NCI-H2081 treated with DMSO at 0.1 percent for 48 hours (cell line): ENCODE data around the gene CFAP46.
"Not testable (repeated sequence)": the region's sequence is repeated elsewhere in the genome, so short reads cannot be mapped to it uniquely, and the experiment has no call there.

Experiments
- DNase-seq: peaks from one replicate; lab custom pipeline; 2025; lab: John Stamatoyannopoulos, UW

The CFAP46 gene

DNA sequence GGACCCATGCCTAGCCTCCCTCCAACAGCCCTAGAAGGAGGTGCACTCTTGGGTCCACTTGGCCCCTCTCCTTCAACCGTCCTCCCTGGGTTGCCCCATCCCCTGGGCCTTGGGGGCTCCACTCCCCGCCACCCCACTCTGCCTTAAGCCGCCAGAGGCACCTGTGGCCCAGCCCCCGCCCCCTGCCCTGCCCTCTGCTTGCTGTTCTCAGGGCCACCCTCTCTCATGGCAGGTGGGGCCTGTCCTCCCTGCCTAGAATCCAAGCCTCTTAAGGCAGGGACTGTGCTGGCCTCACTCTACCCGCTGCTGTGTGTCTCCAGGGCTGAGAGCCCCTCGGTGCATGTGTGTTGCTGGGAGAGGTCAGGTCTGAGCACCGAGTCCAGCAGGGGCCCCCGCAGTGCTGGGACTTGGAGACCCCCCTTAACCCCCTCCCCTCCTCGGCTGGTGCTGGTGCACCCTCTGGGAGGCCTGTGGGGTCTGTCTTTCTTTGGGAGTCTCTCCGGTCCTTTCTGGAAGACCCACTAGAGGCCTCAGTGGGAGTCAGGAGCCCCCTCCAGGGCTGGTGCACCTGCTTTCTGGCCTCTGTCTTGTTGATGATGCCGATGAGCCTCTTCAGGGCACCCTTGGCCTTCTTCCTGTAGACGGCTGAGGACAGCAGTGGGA lies 43.8 kb downstream of the CFAP46 start:
- no peak for DNase-seq

DNA sequence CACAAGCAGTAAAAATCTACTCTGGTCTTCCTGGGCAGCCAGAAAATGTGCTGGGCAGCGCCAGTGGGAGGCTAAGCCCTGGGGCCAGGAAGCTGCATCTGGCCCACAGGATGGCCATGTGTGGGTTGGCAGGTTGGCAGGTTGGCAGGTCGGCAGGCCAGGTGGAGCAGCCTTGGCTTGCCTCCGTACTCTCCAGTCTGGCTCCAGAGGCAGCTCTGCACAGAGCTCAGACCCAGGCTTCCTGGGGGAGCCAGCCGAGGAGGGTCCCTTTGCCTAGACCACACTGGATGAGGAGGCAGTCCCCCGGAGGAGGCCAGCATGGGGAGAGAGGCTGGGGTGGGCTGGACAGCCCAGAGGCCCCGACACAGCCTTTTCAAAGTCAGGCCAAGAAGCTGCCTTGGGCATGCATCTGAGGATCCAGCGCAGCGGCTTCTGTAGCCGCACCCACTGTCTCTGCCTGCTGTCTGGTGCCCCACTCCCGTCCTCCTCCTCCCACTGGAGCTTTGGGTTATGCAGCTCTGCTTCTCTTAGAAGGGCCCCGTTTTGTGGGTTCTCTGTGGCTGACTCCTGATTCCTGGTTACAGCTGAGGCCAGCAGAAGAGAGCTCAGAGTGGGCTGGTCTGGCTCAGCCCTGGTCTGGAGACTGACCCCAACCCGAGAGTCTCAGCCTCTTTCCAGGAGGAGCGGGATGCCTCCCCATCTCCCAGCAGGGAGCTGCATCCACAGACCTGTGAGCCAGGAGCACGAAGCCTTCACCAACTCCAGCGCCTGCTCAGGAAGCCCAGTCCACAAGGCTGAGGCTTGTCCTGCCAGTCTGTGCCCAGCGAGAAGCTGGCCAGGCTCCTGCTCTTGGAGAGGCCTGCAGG lies 44.6 kb downstream of the CFAP46 start:
- DNase-seq = no peak

DNA sequence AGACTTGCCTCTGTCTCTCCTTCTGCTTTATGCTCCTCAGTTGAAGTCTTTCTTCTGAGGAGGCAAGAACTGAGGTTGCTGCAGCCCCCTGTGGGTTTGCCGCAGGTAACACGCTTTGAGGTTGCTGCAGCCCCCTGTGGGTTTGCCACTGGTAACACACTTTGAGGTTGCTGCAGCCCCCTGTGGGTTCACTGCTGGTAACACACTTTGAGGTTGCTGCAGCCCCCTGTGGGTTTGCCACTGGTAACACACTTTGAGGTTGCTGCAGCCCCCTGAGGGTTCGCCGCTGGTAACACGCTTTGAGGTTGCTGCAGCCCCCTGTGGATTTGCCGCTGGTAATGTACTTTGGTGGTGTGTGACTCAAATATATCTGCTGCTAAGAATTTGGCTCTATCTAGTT lies 48.6 kb downstream of the CFAP46 start:
- DNase-seq = not testable (repeated sequence)

DNA sequence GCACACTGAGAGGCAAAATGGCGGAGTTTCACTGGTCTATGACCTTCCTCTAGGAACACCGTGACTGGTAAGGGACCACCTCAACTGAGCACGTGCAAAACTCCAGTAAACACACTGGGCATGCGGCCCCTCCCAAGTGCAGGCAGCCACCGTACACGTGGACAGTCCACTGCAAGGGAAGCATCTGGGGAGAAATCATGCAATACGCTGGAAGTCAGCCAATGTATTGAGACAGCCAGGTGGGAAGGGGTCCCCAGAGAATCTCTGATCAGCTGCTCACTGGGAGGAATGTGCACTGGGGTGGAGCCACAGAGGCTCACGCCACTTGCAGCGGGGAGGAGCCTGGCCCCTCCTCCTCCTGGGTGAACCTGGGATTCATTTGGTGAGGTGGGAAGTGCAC lies 49.3 kb downstream of the CFAP46 start:
- no peak for DNase-seq

DNA sequence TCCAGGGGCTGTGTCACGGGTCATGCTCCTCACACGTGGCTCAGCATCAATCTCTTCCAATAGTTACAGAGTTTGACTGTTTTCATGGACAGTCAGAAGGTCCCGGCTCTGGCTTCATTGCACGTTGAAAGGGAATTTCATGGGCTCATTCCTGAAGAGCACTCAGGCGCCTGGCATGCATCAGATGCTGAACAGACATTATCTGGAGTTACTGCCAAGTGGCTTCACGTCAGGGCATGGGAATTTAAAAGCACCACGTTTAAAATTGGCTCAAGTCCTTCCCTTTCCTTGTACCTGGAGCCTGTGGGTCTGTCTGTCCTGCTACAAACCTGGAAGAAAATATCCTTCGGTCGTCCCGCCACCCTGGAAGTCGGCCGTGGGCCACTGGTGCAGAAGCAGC lies 50.4 kb downstream of the CFAP46 start:
- DNase-seq = no peak

DNA sequence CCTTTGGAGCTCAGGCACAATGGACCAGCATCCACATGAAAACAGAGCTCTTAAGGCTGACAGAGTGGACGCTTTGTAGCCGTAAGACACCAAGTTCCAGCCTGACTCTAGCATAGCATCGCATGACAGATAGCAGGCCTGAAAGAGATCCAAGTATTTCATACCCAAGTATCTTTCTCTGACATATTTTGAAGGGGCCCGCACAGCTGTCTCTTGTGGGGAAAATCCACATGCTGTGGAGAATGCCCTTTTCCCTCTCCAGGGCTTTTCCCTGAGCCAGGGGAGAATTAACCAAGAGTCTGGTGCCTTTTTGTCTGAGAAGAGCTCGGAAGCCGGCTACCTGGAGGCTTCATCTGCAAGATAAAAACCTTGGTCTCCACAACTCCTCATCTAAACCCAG lies 51.0 kb downstream of the CFAP46 start:
- DNase-seq = no peak

DNA sequence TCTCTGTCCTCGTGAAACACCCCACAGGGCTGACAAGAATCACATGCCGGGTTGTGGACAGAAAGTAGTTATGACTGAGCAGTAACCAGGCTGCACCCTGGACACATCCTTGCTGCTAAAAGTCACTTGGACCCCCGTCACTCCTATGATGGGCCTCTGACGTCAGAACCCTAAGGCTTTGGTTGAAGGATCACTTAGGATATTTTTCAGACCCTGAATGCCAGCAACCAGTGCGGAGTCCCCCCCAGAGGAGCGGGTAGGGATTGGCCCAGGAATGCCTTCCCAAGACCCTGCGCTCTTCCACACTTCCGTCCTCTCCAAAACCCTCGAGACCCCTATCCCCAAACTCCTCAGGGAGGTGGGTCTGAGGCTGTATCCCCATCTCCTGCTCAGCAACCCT lies 52.1 kb downstream of the CFAP46 start:
- no peak for DNase-seq

DNA sequence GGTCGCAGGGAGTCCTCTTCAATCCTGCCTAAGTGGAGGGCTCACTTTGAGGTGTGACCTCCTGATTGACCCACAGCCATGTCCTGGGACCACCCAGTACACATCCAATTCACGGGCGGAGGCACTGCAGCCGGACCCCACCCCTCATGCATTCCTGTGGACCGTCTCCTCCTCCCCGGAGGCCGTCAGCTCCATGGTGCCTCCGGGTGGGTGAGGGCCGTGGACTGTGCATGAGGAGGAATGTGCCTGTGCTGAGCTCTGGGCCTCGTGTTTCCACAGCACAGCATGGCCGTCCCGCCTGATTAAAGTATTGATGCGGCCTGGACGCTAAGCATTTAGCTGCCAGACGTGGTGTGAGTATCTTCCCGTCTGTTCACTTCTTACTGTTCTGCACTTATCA lies 52.8 kb downstream of the CFAP46 start:
- DNase-seq = no peak

DNA sequence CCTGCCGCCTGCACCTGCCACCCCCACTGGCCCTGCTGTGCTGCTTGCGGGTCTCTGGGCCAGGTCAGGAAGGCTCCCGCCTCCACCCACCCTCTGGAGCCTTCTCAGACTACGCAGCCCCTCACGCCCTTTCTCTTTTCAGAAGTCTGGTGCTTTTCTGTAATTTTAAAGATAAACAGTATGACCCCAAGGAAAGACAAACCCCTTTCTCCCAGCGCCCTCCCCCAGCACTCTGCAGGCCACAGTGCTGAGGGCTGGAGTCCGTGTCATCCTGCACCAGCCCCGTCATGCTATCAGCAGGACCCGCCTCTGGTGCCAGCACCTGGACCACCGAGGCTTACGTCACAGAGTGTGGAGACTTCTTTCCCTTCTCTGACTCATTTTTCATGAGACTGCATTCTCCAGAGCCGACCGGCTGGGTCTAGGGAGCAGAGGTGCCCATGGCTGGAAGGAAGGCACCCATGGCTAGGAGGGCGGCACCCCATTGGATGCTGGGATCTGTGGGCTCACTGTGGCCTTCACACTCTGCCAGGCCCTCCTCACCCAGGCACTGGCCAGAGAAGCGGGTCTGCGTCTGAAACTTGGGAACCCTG lies 53.4 kb downstream of the CFAP46 start:
- no peak for DNase-seq

DNA sequence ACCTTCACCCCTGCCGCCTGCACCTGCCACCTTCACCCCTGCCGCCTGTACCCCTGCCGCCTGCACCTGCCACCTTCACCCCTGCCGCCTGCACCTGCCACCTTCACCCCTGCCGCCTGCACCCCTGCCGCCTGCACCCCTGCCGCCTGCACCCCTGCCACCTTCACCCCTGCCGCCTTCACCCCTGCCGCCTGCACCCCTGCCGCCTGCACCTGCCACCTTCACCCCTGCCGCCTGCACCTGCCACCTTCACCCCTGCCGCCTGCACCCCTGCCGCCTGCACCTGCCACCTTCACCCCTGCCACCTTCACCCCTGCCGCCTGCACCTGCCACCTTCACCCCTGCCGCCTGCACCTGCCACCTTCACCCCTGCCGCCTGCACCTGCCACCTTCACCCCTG lies 53.9 kb downstream of the CFAP46 start:
- DNase-seq = not testable (repeated sequence)

DNA sequence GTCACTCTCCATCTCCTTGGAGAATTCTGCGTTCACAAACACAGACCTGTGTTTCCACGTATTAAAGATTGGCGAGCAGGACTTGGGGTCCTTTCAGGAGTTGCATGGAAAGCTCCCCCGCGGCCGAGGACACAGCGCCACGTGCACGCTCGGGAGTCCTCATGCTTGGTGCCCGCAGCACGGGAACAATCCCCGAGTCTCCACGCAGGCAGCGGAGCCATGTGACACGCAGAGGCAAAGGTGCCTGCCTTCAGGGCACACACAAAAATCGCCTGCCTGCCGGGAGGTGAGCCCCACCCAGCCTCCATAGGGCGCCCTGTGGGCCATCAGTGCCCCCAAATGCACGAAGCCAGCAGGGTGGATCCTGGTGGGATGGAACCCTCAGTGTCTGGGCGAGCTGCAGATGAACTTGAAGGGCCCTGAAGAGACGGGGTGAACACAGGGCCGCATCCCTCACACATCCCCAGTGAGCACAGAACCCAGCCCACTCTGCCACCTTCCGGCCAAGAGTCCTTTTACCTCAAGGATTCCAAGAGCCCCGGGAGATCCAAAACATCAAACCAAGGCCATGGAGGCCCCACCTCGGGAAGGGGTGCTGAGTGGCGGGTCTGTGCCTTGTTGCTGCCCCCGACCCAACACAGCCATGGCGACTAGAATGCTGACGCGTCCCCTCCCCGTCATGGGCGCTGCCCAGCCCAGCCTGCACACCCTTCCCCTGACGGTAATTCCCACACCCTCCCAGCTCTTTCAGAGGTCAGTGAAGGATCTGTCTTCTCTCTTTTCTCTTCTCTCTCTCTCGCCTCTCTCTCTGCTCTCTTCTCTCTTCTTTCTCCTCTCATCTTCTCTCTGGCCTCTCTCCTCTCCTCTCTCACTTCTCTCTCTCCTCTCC lies 55.9 kb downstream of the CFAP46 start:
- DNase-seq = no peak

DNA sequence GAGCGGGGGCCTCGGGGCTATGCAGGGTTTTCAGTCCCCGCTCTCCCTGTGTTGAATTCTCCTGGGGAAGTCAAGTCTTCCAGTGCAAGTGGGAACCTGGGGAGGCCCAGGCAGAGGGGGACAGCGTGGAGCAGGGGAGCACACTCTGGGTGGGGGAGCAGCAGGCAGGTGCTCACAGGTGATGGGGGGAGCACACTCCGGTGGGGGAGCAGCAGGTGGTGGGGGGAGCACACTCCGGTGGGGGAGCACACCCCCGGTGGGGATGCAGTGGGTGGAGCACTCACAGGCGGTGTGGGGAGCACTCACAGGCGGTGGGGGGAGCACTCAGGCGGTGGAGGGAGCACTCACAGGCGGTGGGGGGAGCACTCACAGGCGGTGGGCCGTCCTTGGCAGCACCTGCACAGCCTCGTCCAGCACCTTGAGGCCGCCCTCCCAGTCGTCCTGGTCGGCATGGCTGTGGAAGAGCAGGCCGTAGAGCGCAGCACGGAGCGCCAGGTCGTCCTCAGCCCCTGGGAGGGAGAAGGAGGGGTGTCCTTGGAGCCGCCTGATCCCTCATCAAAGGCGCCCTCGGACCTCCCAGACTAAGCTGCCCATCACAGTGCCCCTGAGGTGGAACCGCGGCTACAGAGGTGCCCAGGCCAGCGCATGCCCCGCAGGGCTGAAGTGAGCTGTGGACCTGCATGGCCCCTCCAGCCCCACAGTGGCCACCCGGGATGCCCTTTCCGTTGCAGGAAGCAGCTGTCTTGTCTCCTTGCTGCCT lies 56.7 kb downstream of the CFAP46 start:
- DNase-seq = no peak

DNA sequence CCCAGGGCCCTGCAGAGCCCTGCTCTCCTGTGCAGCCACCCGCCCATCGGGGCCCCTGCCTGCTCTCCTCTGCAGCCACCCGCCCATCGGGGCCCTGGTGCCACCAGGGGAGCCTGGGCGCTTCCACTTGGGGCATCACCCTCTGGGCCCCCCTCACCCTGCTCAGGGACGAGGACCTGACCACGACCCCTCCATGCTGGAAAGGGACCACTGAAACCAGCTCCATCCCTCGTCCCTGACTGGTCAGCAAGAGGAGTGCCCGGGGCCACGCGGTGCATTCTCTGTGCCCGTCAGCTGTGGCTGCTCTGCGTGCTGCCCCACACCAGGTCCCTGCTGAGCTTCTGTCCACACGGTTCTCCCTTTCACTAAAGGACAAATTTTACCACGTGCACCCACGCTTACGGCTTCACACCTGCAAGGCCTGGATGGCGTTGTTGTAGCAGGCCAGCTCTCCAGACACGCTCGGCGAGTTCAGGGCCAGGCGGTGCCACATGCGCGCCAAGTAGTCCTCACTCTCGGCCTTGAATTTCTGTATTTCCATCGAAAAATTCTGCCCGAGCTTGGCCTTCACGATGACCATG lies 57.6 kb downstream of the CFAP46 start:
- no peak for DNase-seq

DNA sequence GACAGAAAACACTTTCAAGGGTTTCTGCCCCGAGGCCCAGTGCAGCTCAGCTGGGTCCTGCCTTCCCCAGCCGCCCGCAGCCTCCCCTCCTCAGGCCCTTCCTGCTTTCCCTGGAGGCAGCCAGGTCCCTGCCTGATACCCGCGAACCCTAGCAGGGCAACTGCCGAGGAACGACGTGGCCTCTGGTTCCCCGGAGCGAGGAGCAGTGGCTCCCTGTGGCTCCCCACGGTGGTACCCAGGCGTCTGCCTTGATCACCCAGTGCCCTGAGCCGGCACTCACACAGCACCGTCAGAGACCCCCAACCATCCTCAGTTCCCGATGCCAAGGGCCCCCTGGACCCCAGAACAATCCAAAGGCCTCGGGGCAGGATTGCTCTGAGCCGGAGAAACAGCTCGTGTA lies 58.3 kb downstream of the CFAP46 start:
- DNase-seq = no peak

DNA sequence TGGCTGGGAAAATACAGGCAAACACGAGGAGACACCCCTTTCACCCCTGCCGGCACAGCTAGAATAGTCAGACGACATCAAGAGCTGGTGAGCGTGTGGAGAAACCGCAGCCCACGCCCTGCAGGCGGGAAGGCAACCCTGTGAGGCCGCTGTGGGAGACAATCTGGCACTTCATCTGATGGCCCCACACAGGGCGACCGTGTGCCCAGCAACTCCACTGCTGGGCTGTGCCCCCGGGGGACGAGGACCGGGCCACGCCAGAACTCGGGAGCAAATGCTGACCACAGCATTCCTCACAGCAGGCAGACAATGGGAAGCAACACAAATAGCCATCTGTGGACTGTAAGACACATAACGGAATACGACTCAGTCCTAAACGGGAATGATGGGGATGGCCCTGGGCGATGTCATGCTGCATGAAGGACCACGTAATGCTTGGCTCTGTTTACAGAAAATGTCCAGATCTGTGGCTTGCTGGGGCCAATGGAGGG lies 58.9 kb downstream of the CFAP46 start:
- DNase-seq = no peak

DNA sequence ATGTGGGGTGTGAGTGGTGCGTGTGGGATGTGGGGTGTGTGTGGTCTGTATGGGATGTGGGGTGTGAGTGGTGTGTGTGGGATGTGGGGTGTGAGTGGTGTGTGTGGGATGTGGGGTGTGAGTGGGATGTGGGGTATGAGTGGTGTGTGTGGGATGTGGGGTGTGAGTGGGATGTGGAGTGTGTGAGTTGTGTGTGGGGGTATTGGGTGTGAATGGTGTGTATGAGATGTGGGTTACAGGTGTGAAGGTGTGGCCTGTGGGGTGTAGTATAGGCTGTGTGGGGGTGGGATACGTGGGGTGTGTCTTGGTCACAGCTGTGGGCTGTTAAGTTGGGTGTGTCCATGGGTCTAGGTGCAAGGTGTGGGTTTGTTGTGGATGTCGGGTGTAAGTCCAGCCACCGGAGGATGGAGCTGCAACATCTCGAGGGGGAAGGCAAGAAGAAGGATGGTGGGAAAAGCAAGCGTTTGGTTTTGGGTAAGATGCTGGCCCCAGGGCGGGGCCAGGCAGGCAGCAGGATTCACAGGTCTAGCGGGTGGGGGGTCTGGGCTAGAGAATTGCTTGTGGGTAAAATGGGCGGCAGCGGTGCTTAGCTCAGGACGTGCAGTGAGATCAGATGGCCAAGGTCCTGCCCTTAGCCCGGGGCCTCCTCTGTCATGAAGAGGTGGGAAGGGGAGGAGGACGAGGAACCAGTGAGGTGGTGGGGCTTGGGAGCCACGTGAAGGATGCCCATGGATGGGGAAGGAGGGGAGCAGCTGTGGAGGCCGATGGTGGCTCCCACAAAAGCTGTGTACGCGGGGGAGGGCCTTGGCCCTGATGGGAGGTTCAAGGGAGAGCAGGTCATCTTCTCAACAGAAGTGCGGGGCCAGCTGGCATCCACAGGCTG lies 60.1 kb downstream of the CFAP46 start:
- no peak for DNase-seq

DNA sequence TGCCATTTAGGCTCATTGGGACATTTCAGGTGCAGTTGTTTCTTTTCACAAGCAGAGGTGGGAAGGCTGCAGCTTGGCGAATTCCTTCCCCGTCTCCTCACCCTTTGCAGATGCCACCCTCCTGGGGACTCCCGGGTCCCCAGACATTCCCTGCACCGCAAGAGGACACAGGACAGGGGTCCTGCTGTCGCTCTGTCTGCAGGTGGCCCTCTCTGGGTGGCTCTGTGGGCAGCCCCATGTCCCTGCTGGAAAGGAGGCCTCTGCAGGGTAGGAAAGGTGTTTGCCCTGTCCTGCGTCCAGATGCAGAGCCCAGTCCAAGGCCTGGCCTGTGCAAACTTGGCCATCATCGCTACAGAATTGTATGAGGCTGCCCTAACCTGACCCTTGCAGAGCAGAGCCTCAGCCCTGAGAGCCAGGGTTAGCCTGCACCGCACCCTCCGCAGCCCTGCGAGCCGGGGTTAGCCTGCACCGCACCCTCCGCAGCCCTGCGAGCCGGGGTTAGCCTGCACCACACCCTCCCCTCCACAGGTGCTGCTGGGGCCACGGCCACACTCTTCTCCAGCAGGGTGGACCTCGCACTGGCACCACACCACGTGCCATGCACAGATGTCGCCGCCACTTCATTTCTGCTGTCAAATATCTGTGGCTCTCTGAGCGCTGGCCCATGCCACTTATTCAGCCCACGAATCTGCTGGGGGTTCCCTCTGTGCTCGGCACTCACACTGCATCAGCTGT lies 61.0 kb downstream of the CFAP46 start:
- DNase-seq = no peak

DNA sequence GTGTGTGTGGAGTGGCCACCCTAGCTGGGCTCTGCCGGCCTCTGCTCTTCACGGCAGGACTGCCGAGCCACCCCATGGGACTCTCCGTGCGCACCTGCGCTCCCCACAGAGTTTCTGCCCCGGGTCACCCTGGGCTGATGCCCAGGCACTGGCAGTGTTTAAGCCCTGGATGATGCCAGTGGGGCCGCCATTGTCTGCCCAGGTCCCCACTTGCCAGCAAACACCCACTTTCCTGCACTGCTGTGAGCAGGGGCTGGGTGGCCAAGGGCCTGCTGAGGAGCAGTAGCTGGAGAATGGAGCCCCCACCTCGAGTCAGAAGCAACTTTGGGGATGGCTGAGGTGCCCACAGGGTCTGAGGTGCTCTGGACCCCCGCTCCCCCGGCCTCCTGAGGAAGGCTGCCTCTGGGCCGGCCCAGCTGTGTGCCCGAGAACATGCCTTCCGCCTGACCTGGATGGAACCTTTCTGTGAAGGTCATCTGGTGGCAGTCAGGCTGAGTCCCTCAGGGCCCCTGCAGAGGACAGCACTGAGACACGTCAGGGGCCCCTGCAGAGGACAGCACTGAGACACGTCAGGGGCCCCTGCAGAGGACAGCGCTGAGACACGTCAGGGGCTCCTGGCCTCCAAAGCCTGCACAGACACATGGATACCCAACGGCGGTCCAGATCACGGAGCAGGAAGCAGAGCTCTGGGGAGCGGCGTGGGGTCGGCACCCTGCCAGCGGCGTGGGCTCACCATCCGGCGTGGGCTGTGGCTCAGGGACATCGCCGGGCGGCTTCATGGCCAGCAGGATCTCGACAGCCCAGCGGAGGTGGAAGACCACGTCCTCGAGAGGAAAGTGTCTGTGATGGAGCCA lies 62.0 kb downstream of the CFAP46 start:
- DNase-seq = no peak
